B cell (primary cell): ENCODE data around the gene PPP1R7. TPM values are rescaled to one million over a fixed set of nuclear protein-coding genes. Genes with fewer than 3 reads are reported as not detected.

Experiments used
- ATAC-seq: fragments of 200-7000 bp; cut with Tn5 transposase; one replicate; pipeline ENCODE4 v1.10.0; 2021; ENCODE audit warnings: low read depth, mild to moderate bottlenecking, moderate number of reproducible peaks, moderate library complexity
- CTCF ChIA-PET: fragments of 350-600 bp; sonication (Branson Sonifier 250); formaldehyde crosslinking; loops from one replicate; lab custom pipeline; 2021; ENCODE audit warnings: antibody characterized with exemption, inconsistent platforms; lab: Charles Lee
- POLR2A ChIA-PET: fragments of 350-600 bp; sonication (Branson Sonifier 250); formaldehyde crosslinking; loops from one replicate; lab custom pipeline; 2021; ENCODE audit warnings: antibody characterized with exemption; lab: Charles Lee
- DNase-seq: peaks from one replicate; pipeline ENCODE4 v3.0.0; 2013
- H2AFZ ChIP-seq: 2 replicates; pipeline ENCODE4 v1.6.1; 2012; ENCODE audit warnings: mild to moderate bottlenecking, low read depth, low read length; ENCODE audit not compliant: insufficient read depth, poor library complexity, severe bottlenecking
- H3K27ac ChIP-seq, 2 donors: 1 replicate in 1 of 2; 2 replicates in 1 of 2; pipeline ENCODE4 v1.5.1; 2012 to 2013; ENCODE audit warnings: low read length in 2 of 2, mild to moderate bottlenecking in 2 of 2, moderate library complexity in 1 of 2
- H3K27me3 ChIP-seq, 4 experiments: fragments of 200-600 bp in 1 of 4; sonication (generic) in 1 of 4; replicated peaks in 1 of 4; 1 replicate in 2 of 4; 2 replicates in 2 of 4; pipeline versions ENCODE4 v1.6.1 to v1.7.0; 2013 to 2016; ENCODE audit warnings: low read length in 3 of 4, mild to moderate bottlenecking in 2 of 4, mixed read lengths in 1 of 4, moderate library complexity in 1 of 4; ENCODE audit not compliant: insufficient read depth in 4 of 4, control insufficient read depth in 3 of 4; ENCODE audit errors: control extremely low read depth in 1 of 4
- H3K36me3 ChIP-seq, 2 experiments: replicated peaks in 1 of 2; 1 replicate in 1 of 2; 2 replicates in 1 of 2; pipeline versions ENCODE4 v1.6.1 to v1.7.1; 2013; ENCODE audit warnings: low read length in 1 of 2; ENCODE audit not compliant: insufficient read depth in 2 of 2, control insufficient read depth in 1 of 2; ENCODE audit errors: control extremely low read depth in 1 of 2, extremely low read depth in 1 of 2
- H3K4me1 ChIP-seq, 2 donors: fragments of 200-600 bp in 1 of 2; sonication (generic) in 1 of 2; 1 replicate in 1 of 2; 2 replicates in 1 of 2; pipeline versions ENCODE4 v1.5.1 to v1.6.1; 2013 to 2017; ENCODE audit warnings: low read length in 2 of 2; ENCODE audit not compliant: control insufficient read depth in 2 of 2, insufficient read depth in 2 of 2
- H3K4me2 ChIP-seq: replicated peaks from 2 replicates; pipeline ENCODE3; 2012; ENCODE audit warnings: mild to moderate bottlenecking, low read depth, low read length; ENCODE audit not compliant: poor library complexity, severe bottlenecking
- H3K4me3 ChIP-seq, 5 experiments: fragments of 200-600 bp in 1 of 5; sonication (generic) in 1 of 5; 1 replicate in 3 of 5; 2 replicates in 2 of 5; pipeline versions ENCODE4 v1.5.1 to v1.7.0; 2011 to 2016; ENCODE audit warnings: low read length in 4 of 5, mild to moderate bottlenecking in 4 of 5, low read depth in 2 of 5, control low read depth in 1 of 5, moderate library complexity in 1 of 5; ENCODE audit not compliant: insufficient read depth in 1 of 5; ENCODE audit errors: control extremely low read depth in 1 of 5, extremely low read depth in 1 of 5
- H3K79me2 ChIP-seq: fragments of 200-600 bp; sonication (generic); one replicate; pipeline ENCODE4 v1.6.0; 2016; ENCODE audit warnings: low read length; ENCODE audit not compliant: control insufficient read depth, insufficient read depth
- H3K9ac ChIP-seq: fragments of 200-600 bp; sonication (generic); 2 replicates; pipeline ENCODE4 v1.6.1; 2017; ENCODE audit warnings: mild to moderate bottlenecking, low read length, moderate library complexity
- H3K9me3 ChIP-seq, 3 donors: one replicate each; pipeline versions ENCODE4 v1.6.1 to v1.7.1; 2013; ENCODE audit warnings: low read length in 2 of 3; ENCODE audit not compliant: control insufficient read depth in 2 of 3, insufficient read depth in 1 of 3; ENCODE audit errors: control extremely low read depth in 1 of 3
- H4K20me1 ChIP-seq: 2 replicates; pipeline ENCODE4 v1.6.0; 2012; ENCODE audit warnings: mild to moderate bottlenecking, low read length; ENCODE audit not compliant: insufficient read depth, control insufficient read depth, poor library complexity, severe bottlenecking
- H3K27ac Mint-ChIP-seq: one replicate; pipeline ENCODE4 v1.8.0; 2021; ENCODE audit warnings: mixed read lengths
- H3K27me3 Mint-ChIP-seq: one replicate; pipeline ENCODE4 v1.8.0; 2021; ENCODE audit warnings: mixed read lengths
- H3K4me1 Mint-ChIP-seq: one replicate; pipeline ENCODE4 v1.8.0; 2021; ENCODE audit warnings: mixed read lengths
- H3K4me3 Mint-ChIP-seq: one replicate; pipeline ENCODE4 v1.8.0; 2021; ENCODE audit warnings: mixed read lengths
- H3K9me3 Mint-ChIP-seq: one replicate; pipeline ENCODE4 v1.8.0; 2022; ENCODE audit warnings: mixed read lengths; ENCODE audit not compliant: insufficient read depth
- CTCF ChIP-seq: fragments of 200-600 bp; IDR thresholded peaks from one replicate; pipeline ENCODE4 v1.8.0; 2022; ENCODE audit warnings: antibody characterized with exemption, mild to moderate bottlenecking
- EZH2 ChIP-seq: IDR thresholded peaks from 2 replicates; pipeline ENCODE4 v1.6.1; 2012; ENCODE audit warnings: borderline replicate concordance, low read depth, mild to moderate bottlenecking, moderate library complexity, low read length; ENCODE audit not compliant: insufficient read depth, poor library complexity, severe bottlenecking
- WGBS: methylation state at CpG from one replicate; pipeline ENCODE4 v1.1.5; 2013; ENCODE audit warnings: missing lambda C conversion rate; ENCODE audit not compliant: insufficient coverage; 5-methylcytosine and 5-hydroxymethylcytosine counted together
- intact Hi-C: fragments of 100-400 bp; cut with micrococcal nuclease; formaldehyde crosslinking; loops from one replicate; pipeline ENCODE4 v1.10.0; 2022
- polyA plus RNA-seq: library from polyadenylated mRNA; depleted of rRNA; stranded (reverse); fragments of >200 nt; gene quantifications from 2 replicates; pipeline ENCODE4 v1.2.3, GENCODE V29; 2012
- total RNA-seq, 2 donors: library from RNA; stranded (reverse); fragments of 120-200 nt in 1 of 2; gene quantifications; 1 replicate in 1 of 2; 2 replicates in 1 of 2; pipeline versions ENCODE4 v1.2.3 to v1.2.4, GENCODE V29; 2013 to 2022

Gene PPP1R7
- total and polyA plus RNA-seq, 2 donors (not counting 1 experiment from before 2014, with no cell fraction given): 37.7 to 50.9 TPM

- Histone ChIP-seq H3K4me3 (no peak overlapping the region), H3K4me2 (no peak overlapping the region), H3K27ac (no peak overlapping the region), H3K36me3 (peaks cover 0 to 45% of the 10 kb centered on the region in 2 experiments), H3K79me2 (peaks cover 10% of the 10 kb centered on the region), H4K20me1 (peaks cover 7% of the 10 kb centered on the region), H3K27me3 (no peaks in the 10 kb centered on the region), H2AFZ (no peak overlapping the region), H3K9ac (no peak overlapping the region), H3K9me3 (no peaks in the 10 kb centered on the region), H3K4me1 (no peaks in the 10 kb centered on the region)
- DNase-seq: peak; percentile 23
- WGBS: 0% methylated on average over 1 of the region's 5 CpGs
- Mint-ChIP-seq H3K4me1 (peaks cover 14% of the 10 kb centered on the region), H3K9me3 (no peaks in the 10 kb centered on the region), H3K27me3 (no peaks in the 10 kb centered on the region), H3K4me3 (no peak overlapping the region), H3K27ac (no peak overlapping the region)
- TF ChIP-seq EZH2 (no peak), CTCF (no peak)
- ChIA-PET CTCF (interaction anchor here (0.9 to 1.3 kb wide), 2 partner anchors 10 to 102 kb away, joined by 3 to 4 read pairs; no protein-coding TSS in a partner anchor), POLR2A (no interaction called here)
- no peak for ATAC-seq
- intact Hi-C loops: no loop called here
Measured at GRCh38 chr2:241156971-241157441, 6.7 kb downstream of the PPP1R7 start.

GRCh38 chr2:241157841-241158545, 7.7 kb downstream of the PPP1R7 start:
- Histone ChIP-seq H3K4me2 (no peak overlapping the region), H2AFZ (no peak overlapping the region), H3K4me1 (no peaks in the 10 kb centered on the region), H3K27ac (no peak overlapping the region), H3K36me3 (peaks cover 0 to 54% of the 10 kb centered on the region in 2 experiments), H3K9ac (no peak overlapping the region), H3K9me3 (no peaks in the 10 kb centered on the region), H3K27me3 (no peaks in the 10 kb centered on the region), H4K20me1 (peaks cover 7% of the 10 kb centered on the region), H3K4me3 (no peak overlapping the region), H3K79me2 (peaks cover 5% of the 10 kb centered on the region)
- H3K27ac Mint-ChIP-seq: peak overlapping the region; percentile 32
- H3K27me3 Mint-ChIP-seq: no peaks in the 10 kb centered on the region
- H3K4me1 Mint-ChIP-seq: peaks cover 11% of the 10 kb centered on the region
- ChIA-PET CTCF (interaction anchor here (0.9 kb wide), 2 partner anchors 81 to 103 kb away, joined by 3 read pairs; no protein-coding TSS in a partner anchor), POLR2A (interaction anchor here (0.6 kb wide), 1 partner anchor 54 kb away, joined by 8 read pairs; no protein-coding TSS in a partner anchor)
- H3K4me3 Mint-ChIP-seq: no peak overlapping the region
- 96% methylated on average over 8 of the region's 9 CpGs for WGBS
- intact Hi-C loops: no loop called here
- TF ChIP-seq EZH2 (no peak), CTCF (no peak)
- peak; percentile 31 for ATAC-seq
- no peaks in the 10 kb centered on the region for H3K9me3 Mint-ChIP-seq
- DNase-seq: no peak
